OCI-LY3 (cell line): Measurements from ENCODE around the gene RASD1.

Experiments used
- H2AFZ ChIP-seq: fragments of 200-600, 300-600 bp; shearing (Covaris generic); 2 replicates; pipeline ENCODE4 v1.6.0; 2014; ENCODE audit warnings: antibody characterized with exemption, low read depth, low read length
- H3K27ac ChIP-seq: fragments of 200-600, 300-600 bp; sonication (generic); 2 replicates; pipeline ENCODE4 v1.5.1; 2014; ENCODE audit warnings: mild to moderate bottlenecking, low read length, moderate library complexity, mixed read lengths
- H3K27me3 ChIP-seq: fragments of 200-600, 300-600 bp; sonication (generic); 2 replicates; pipeline ENCODE4 v1.6.1; 2014; ENCODE audit warnings: low read depth, low read length, mixed read lengths
- H3K36me3 ChIP-seq: fragments of 200-600, 300-600 bp; sonication (generic); replicated peaks from 2 replicates; pipeline ENCODE3; 2014; ENCODE audit warnings: low read depth, low read length, mixed read lengths
- H3K4me1 ChIP-seq: fragments of 300-600, 200-600 bp; sonication (generic); 2 replicates; pipeline ENCODE4 v1.6.1; 2014; ENCODE audit warnings: low read length, mixed read lengths
- H3K4me2 ChIP-seq: fragments of 200-600, 300-600 bp; sonication (generic); 2 replicates; pipeline ENCODE4 v1.6.1; 2014; ENCODE audit warnings: low read length, mixed read lengths
- H3K4me3 ChIP-seq: fragments of 300-600, 200-600 bp; sonication (generic); 2 replicates; pipeline ENCODE4 v1.5.1; 2014; ENCODE audit warnings: antibody characterized with exemption, mild to moderate bottlenecking, low read length, moderate library complexity
- H3K79me2 ChIP-seq: fragments of 300-600, 200-600 bp; shearing (Covaris generic); 2 replicates; pipeline ENCODE4 v1.6.1; 2014; ENCODE audit warnings: mild to moderate bottlenecking, low read length, mixed read lengths
- H3K9ac ChIP-seq: fragments of 300-600, 200-600 bp; shearing (Covaris generic); 2 replicates; pipeline ENCODE4 v1.6.0; 2014; ENCODE audit warnings: mild to moderate bottlenecking, low read length, moderate library complexity
- H3K9me3 ChIP-seq: fragments of 200-600, 300-600 bp; shearing (Covaris generic); 2 replicates; pipeline ENCODE4 v1.6.1; 2014; ENCODE audit warnings: low read length, mixed read lengths; ENCODE audit not compliant: insufficient read depth
- H4K20me1 ChIP-seq: fragments of 200-600, 300-600 bp; sonication (generic); 2 replicates; pipeline ENCODE4 v1.6.1; 2016; ENCODE audit warnings: low read length, mixed read lengths; ENCODE audit not compliant: insufficient read depth
- EZH2phosphoT487 ChIP-seq: fragments of 200-600 bp; shearing (Covaris generic); IDR thresholded peaks from 2 replicates; pipeline ENCODE4 v1.6.1; 2018; ENCODE audit warnings: antibody characterized with exemption, mixed run types, low read depth
- TF ChIP-seq, protein P1 (sequence below): fragments of 200-600, 300-600 bp; sonication (generic); IDR thresholded peaks from 2 replicates; pipeline ENCODE4 v1.5.1; 2014; ENCODE audit warnings: antibody characterized with exemption, low read length, low read depth

Gene RASD1

DNA sequence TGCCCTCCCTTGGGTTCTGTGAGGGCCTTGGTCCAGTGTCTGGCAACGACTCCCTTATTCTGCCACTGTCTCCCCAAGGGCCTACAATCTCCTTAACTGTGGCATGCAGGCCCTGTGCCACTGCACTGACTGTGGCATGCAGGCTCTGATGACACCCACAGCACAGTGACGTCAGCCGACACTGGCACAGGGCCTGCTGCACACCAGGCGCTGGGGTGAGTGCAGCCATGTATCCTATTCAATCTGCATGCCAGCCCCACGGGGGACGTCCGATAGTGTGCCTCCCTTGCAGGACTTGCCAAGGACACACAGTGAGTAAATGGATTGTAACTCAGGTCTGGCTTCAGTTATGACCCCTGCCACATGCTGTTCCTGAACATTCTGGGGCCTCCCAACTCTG, 39.8 kb upstream of the RASD1 start:
- H3K9me3 ChIP-seq: no peaks in the 10 kb centered on the region
- H3K79me2 ChIP-seq: no peaks in the 10 kb centered on the region
- H2AFZ ChIP-seq: no peak overlapping the region
- H3K4me2 ChIP-seq: no peak overlapping the region
- H3K36me3 ChIP-seq: no peaks in the 10 kb centered on the region
- H3K4me3 ChIP-seq: no peak overlapping the region
- H4K20me1 ChIP-seq: no peaks in the 10 kb centered on the region
- H3K27me3 ChIP-seq: no peaks in the 10 kb centered on the region
- H3K27ac ChIP-seq: no peak overlapping the region
- TF ChIP-seq, protein P1, sequence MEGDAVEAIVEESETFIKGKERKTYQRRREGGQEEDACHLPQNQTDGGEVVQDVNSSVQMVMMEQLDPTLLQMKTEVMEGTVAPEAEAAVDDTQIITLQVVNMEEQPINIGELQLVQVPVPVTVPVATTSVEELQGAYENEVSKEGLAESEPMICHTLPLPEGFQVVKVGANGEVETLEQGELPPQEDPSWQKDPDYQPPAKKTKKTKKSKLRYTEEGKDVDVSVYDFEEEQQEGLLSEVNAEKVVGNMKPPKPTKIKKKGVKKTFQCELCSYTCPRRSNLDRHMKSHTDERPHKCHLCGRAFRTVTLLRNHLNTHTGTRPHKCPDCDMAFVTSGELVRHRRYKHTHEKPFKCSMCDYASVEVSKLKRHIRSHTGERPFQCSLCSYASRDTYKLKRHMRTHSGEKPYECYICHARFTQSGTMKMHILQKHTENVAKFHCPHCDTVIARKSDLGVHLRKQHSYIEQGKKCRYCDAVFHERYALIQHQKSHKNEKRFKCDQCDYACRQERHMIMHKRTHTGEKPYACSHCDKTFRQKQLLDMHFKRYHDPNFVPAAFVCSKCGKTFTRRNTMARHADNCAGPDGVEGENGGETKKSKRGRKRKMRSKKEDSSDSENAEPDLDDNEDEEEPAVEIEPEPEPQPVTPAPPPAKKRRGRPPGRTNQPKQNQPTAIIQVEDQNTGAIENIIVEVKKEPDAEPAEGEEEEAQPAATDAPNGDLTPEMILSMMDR: no peak
- no peak overlapping the region for H3K9ac ChIP-seq
- H3K4me1 ChIP-seq: no peaks in the 10 kb centered on the region

GRCh38 chr17:17533901-17534441, 37.8 kb upstream of the RASD1 start:
- H3K27ac ChIP-seq: no peak overlapping the region
- no peaks in the 10 kb centered on the region for H3K9me3 ChIP-seq
- H3K4me1 ChIP-seq: no peaks in the 10 kb centered on the region
- H3K36me3 ChIP-seq: no peaks in the 10 kb centered on the region
- no peaks in the 10 kb centered on the region for H3K27me3 ChIP-seq
- no peak overlapping the region for H3K4me3 ChIP-seq
- no peak for TF ChIP-seq EZH2phosphoT487
- TF ChIP-seq, protein P1: no peak
- no peaks in the 10 kb centered on the region for H3K79me2 ChIP-seq
- no peak overlapping the region for H3K9ac ChIP-seq
- H2AFZ ChIP-seq: no peak overlapping the region
- no peaks in the 10 kb centered on the region for H4K20me1 ChIP-seq
- no peak overlapping the region for H3K4me2 ChIP-seq

DNA sequence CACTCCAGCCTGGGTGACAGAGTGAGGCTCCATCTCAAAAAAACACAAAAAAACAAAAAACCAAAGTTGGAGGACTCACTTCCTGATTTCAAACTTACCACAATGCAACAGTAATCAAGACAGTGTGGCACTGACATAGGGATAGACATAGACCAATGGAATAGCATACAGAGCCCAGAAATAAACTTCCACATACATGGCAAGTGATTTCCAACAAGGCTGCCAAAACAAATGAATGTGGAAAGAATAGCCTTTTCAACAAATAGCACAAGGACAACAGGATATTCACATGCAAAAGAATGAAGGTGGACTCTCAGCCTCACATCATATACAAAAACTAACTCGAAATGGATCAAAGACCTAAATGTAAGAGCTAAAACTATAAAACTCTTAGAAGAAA, 36.8 kb upstream of the RASD1 start:
- no peak overlapping the region for H3K27ac ChIP-seq
- no peak overlapping the region for H3K4me3 ChIP-seq
- no peak overlapping the region for H3K9ac ChIP-seq

GRCh38 chr17:17531156-17531555, 35.0 kb upstream of the RASD1 start:
- Histone ChIP-seq H3K9ac (no peak overlapping the region), H3K27ac (no peak overlapping the region), H3K79me2 (no peaks in the 10 kb centered on the region), H2AFZ (no peak overlapping the region), H3K9me3 (no peaks in the 10 kb centered on the region), H3K27me3 (no peaks in the 10 kb centered on the region), H3K4me3 (no peak overlapping the region), H3K4me2 (no peak overlapping the region), H3K4me1 (no peaks in the 10 kb centered on the region), H3K36me3 (no peaks in the 10 kb centered on the region), H4K20me1 (no peaks in the 10 kb centered on the region)
- no peak for TF ChIP-seq EZH2phosphoT487
- TF ChIP-seq, protein P1: no peak

More for the DNA sequence above, 36.8 kb upstream of the RASD1 start:
- no peaks in the 10 kb centered on the region for H3K27me3 ChIP-seq
- H3K36me3 ChIP-seq: no peaks in the 10 kb centered on the region
- TF ChIP-seq, protein P1: no peak
- no peak for TF ChIP-seq EZH2phosphoT487
- H3K79me2 ChIP-seq: no peaks in the 10 kb centered on the region
- no peaks in the 10 kb centered on the region for H4K20me1 ChIP-seq
- H3K4me2 ChIP-seq: no peak overlapping the region
- no peaks in the 10 kb centered on the region for H3K4me1 ChIP-seq
- H2AFZ ChIP-seq: no peak overlapping the region
- H3K9me3 ChIP-seq: no peaks in the 10 kb centered on the region
